ENCODE data around the gene TEAD1. TPM values are rescaled to one million over a fixed set of nuclear protein-coding genes. Genes with fewer than 3 reads are reported as not detected.

The TEAD1 gene
- total RNA-seq, 1 donor from 2014 or later: 51.9 TPM

DNA sequence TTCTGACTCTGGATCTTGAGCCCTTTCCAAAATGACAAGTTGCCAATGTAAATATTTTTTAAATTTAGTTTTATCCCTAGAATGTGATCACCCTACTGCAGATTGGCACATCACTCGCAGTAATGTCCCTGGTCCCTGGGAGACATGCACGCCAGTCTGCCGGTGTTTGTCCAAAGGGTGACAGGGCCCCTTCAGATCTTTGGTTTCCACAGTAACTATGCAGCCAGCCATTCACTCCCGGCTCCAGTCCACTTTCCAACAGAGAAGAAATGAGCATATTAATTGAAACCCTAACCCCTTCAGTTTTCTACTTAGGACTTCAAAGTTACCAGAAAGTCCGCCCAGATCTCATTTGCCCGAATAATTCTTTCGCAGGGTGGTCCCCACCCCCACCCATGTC lies 309.1 kb downstream of the TEAD1 start:
- H3K27ac ChIP-seq: no peak overlapping the region
- H3K9me3 ChIP-seq: no peaks in the 10 kb centered on the region
- no peaks in the 10 kb centered on the region for H3K36me3 ChIP-seq
- H3K27me3 ChIP-seq (ENCODE audit: low read depth): peaks cover 7% of the 10 kb centered on the region
- H3K4me3 ChIP-seq: no peak overlapping the region
- intact Hi-C loops (cut with DNase I): no loop called here
- H3K4me1 ChIP-seq: no peaks in the 10 kb centered on the region
- no peak for DNase-seq
- ATAC-seq: no peak
- TF ChIP-seq, protein P1, sequence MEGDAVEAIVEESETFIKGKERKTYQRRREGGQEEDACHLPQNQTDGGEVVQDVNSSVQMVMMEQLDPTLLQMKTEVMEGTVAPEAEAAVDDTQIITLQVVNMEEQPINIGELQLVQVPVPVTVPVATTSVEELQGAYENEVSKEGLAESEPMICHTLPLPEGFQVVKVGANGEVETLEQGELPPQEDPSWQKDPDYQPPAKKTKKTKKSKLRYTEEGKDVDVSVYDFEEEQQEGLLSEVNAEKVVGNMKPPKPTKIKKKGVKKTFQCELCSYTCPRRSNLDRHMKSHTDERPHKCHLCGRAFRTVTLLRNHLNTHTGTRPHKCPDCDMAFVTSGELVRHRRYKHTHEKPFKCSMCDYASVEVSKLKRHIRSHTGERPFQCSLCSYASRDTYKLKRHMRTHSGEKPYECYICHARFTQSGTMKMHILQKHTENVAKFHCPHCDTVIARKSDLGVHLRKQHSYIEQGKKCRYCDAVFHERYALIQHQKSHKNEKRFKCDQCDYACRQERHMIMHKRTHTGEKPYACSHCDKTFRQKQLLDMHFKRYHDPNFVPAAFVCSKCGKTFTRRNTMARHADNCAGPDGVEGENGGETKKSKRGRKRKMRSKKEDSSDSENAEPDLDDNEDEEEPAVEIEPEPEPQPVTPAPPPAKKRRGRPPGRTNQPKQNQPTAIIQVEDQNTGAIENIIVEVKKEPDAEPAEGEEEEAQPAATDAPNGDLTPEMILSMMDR (IDR thresholded peaks at IDR 0.05): no peak

- Histone ChIP-seq H3K27me3 (ENCODE audit: low read depth) (peaks cover 7% of the 10 kb centered on the region), H3K27ac (no peak overlapping the region), H3K36me3 (no peaks in the 10 kb centered on the region), H3K4me3 (no peak overlapping the region), H3K9me3 (no peaks in the 10 kb centered on the region), H3K4me1 (no peaks in the 10 kb centered on the region)
- TF ChIP-seq, protein P1 (IDR thresholded peaks at IDR 0.05): no peak
- DNase-seq: no peak
- intact Hi-C loops (cut with DNase I): no loop called here
- no peak for ATAC-seq
Measured at GRCh38 chr11:12986194-12986898, 312.1 kb downstream of the TEAD1 start.

- H3K4me1 ChIP-seq: no peaks in the 10 kb centered on the region
- intact Hi-C loops (cut with DNase I): no loop called here
Measured at GRCh38 chr11:12989428-12990161, 315.4 kb downstream of the TEAD1 start.

DNA sequence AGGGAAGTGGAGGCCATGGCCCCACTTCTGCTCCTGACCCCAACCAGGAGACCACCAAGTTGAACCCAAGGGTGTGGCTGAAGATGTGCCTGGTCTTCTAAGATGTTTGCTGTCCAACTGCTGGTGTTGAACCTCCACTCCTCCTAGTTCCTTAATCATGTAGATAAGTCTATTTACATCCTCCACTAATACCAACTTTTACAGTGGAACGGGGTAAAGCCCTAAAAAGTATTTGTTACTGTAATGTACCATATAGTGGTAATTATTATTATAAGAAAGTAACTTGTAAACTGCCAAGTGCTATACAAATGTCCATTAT lies 315.9 kb downstream of the TEAD1 start:
- no peak for DNase-seq
- TF ChIP-seq, protein P1 (IDR thresholded peaks at IDR 0.05): no peak
- intact Hi-C loops (cut with DNase I): no loop called here
- Histone ChIP-seq H3K9me3 (no peaks in the 10 kb centered on the region), H3K27ac (no peak overlapping the region), H3K4me3 (no peak overlapping the region), H3K4me1 (no peaks in the 10 kb centered on the region), H3K36me3 (no peaks in the 10 kb centered on the region), H3K27me3 (ENCODE audit: low read depth) (peaks cover 7% of the 10 kb centered on the region)
- no peak for ATAC-seq

More at GRCh38 chr11:12989428-12990161, 315.4 kb downstream of the TEAD1 start:
- ATAC-seq (no peak), DNase-seq (no peak)
- no peaks in the 10 kb centered on the region for H3K36me3 ChIP-seq
- H3K27me3 ChIP-seq (ENCODE audit: low read depth): peaks cover 7% of the 10 kb centered on the region
- no peak overlapping the region for H3K4me3 ChIP-seq
- H3K9me3 ChIP-seq: no peaks in the 10 kb centered on the region
- TF ChIP-seq, protein P1 (IDR thresholded peaks at IDR 0.05): no peak
- no peak overlapping the region for H3K27ac ChIP-seq

GRCh38 chr11:12991426-12991825 lies 317.2 kb downstream of the TEAD1 start:
- Histone ChIP-seq H3K36me3 (no peaks in the 10 kb centered on the region), H3K27ac (no peak overlapping the region), H3K27me3 (ENCODE audit: low read depth) (peaks cover 7% of the 10 kb centered on the region), H3K4me3 (no peak overlapping the region), H3K4me1 (no peaks in the 10 kb centered on the region), H3K9me3 (no peaks in the 10 kb centered on the region)
- TF ChIP-seq, protein P1 (IDR thresholded peaks at IDR 0.05): no peak
- intact Hi-C loops (cut with DNase I): no loop called here
- ATAC-seq (no peak), DNase-seq (no peak)
